T-helper 1 cell treated with Interleukin-12 subunit alpha and Interleukin-12 subunit beta and Interleukin-4 antibody, amounts not matched to agents 30 μg/mL and 1 μg/mL, for 36 hours (primary cell): Measurements from ENCODE around the gene DCTN5.
A peak's percentile ranks its signal among the peaks of the same experiment; 100 is the strongest.

ENCODE experiments used
- H3K27ac Mint-ChIP-seq: one replicate; pipeline ENCODE4 v1.8.0; 2021; ENCODE audit warnings: mild to moderate bottlenecking, mixed read lengths
- H3K27me3 Mint-ChIP-seq: one replicate; pipeline ENCODE4 v1.8.0; 2021; ENCODE audit warnings: low read depth, mixed read lengths
- H3K36me3 Mint-ChIP-seq: one replicate; pipeline ENCODE4 v1.8.0; 2021; ENCODE audit warnings: low read depth, mixed read lengths
- H3K4me1 Mint-ChIP-seq: one replicate; pipeline ENCODE4 v1.8.0; 2021; ENCODE audit warnings: low read depth, mixed read lengths
- H3K4me3 Mint-ChIP-seq: one replicate; pipeline ENCODE4 v1.8.0; 2021; ENCODE audit warnings: mild to moderate bottlenecking, moderate library complexity, mixed read lengths
- H3K9me3 Mint-ChIP-seq: one replicate; pipeline ENCODE4 v1.8.0; 2021; ENCODE audit warnings: mixed read lengths

Gene DCTN5

GRCh38 chr16:23678430-23679273 lies 37.4 kb downstream of the DCTN5 start, which contains the start of gene PLK1:
Gene PLK1, plus strand, starts transcription at chr16:23678889. Its CDS starts 44 bp downstream, at chr16:23678933.
- Mint-ChIP-seq H3K4me1 (peaks cover 38% of the 10 kb centered on the region), H3K36me3 (peaks cover 19% of the 10 kb centered on the region), H3K27ac (peak within 1 kb of the TSS; percentile 70), H3K27me3 (no peaks in the 10 kb centered on the region), H3K9me3 (no peaks in the 10 kb centered on the region), H3K4me3 (peak within 1 kb of the TSS; percentile 93)

DNA sequence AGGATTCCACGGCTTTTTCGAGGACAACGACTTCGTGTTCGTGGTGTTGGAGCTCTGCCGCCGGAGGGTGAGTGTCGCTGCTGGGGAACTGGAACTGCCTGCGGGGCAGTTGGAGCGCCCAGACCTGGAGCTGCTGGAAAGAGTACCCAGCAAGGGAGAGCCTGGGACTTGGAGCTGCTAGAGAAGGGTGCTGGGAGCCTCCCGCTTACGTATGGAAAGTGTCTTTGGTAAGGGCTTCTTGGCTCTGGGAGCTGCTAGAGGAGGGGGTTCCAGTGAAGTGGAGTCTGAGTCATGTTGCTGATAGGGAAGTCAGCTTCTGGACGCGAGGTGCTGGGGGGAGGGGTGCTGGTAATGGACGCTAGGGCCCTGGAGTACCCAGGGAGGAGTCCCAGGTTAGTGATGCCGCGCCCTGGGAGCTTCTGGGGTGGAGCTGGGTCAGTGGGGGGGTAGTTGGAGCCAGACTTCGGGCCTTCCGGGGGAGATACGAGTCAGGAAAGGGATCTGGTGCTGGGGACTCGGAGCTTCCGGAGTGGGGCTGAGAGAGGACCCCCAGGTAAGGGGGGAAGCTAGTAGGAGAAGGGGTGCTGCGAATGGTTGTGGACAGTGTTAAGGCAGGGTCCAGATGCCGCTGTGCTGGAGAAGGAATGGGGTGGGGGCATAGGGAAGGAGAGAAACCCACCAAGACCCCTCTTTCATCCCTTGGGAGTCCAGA lies 38.2 kb downstream of the DCTN5 start:
- no peaks in the 10 kb centered on the region for H3K27me3 Mint-ChIP-seq
- peak overlapping the region; percentile 70 for H3K27ac Mint-ChIP-seq
- H3K36me3 Mint-ChIP-seq: peaks cover 22% of the 10 kb centered on the region
- peak overlapping the region; percentile 93 for H3K4me3 Mint-ChIP-seq
- H3K9me3 Mint-ChIP-seq: no peaks in the 10 kb centered on the region
- peaks cover 38% of the 10 kb centered on the region for H3K4me1 Mint-ChIP-seq

- H3K9me3 Mint-ChIP-seq: no peaks in the 10 kb centered on the region
- H3K4me1 Mint-ChIP-seq: peaks cover 38% of the 10 kb centered on the region
- H3K27ac Mint-ChIP-seq: no peak overlapping the region
Observed at GRCh38 chr16:23679986-23680336, 38.7 kb downstream of the DCTN5 start.

GRCh38 chr16:23682181-23682580 lies 40.9 kb downstream of the DCTN5 start:
- peaks cover 38% of the 10 kb centered on the region for H3K4me1 Mint-ChIP-seq
- peaks cover 33% of the 10 kb centered on the region for H3K36me3 Mint-ChIP-seq
- H3K9me3 Mint-ChIP-seq: no peaks in the 10 kb centered on the region
- H3K27ac Mint-ChIP-seq: no peak overlapping the region
- no peaks in the 10 kb centered on the region for H3K27me3 Mint-ChIP-seq
- H3K4me3 Mint-ChIP-seq: no peak overlapping the region

More at GRCh38 chr16:23679986-23680336, 38.7 kb downstream of the DCTN5 start:
- peak overlapping the region; percentile 93 for H3K4me3 Mint-ChIP-seq
- peaks cover 23% of the 10 kb centered on the region for H3K36me3 Mint-ChIP-seq
- no peaks in the 10 kb centered on the region for H3K27me3 Mint-ChIP-seq

DNA sequence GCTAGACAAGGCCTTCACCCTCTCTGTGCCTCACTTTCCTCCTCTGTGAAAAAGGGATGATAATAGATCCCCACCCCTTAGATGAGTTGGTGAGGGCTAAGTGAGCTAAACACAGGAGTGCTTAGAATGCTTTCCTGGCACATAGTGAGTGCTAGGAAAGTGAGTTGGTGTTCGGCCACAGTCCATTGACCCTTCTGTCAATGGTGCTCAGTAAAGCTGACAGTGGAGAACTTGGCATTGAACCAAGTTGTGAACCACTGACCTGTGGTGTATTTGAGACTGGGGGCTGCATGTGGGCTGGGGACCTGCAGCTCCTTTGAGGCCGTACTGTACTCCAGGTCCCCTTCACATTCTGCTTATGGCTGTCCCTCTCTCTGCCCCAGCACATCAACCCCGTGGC lies 42.2 kb downstream of the DCTN5 start:
- peaks cover 44% of the 10 kb centered on the region for H3K36me3 Mint-ChIP-seq
- H3K4me1 Mint-ChIP-seq: peaks cover 31% of the 10 kb centered on the region
- H3K27ac Mint-ChIP-seq: no peak overlapping the region
- no peaks in the 10 kb centered on the region for H3K27me3 Mint-ChIP-seq
- H3K4me3 Mint-ChIP-seq: no peak overlapping the region
- H3K9me3 Mint-ChIP-seq: no peaks in the 10 kb centered on the region

GRCh38 chr16:23687034-23687808 lies 46.0 kb downstream of the DCTN5 start:
- Mint-ChIP-seq H3K4me3 (no peak overlapping the region), H3K9me3 (no peaks in the 10 kb centered on the region), H3K27ac (no peak overlapping the region), H3K36me3 (peaks cover 40% of the 10 kb centered on the region), H3K27me3 (no peaks in the 10 kb centered on the region), H3K4me1 (peaks cover under 1% of the 10 kb centered on the region)

DNA sequence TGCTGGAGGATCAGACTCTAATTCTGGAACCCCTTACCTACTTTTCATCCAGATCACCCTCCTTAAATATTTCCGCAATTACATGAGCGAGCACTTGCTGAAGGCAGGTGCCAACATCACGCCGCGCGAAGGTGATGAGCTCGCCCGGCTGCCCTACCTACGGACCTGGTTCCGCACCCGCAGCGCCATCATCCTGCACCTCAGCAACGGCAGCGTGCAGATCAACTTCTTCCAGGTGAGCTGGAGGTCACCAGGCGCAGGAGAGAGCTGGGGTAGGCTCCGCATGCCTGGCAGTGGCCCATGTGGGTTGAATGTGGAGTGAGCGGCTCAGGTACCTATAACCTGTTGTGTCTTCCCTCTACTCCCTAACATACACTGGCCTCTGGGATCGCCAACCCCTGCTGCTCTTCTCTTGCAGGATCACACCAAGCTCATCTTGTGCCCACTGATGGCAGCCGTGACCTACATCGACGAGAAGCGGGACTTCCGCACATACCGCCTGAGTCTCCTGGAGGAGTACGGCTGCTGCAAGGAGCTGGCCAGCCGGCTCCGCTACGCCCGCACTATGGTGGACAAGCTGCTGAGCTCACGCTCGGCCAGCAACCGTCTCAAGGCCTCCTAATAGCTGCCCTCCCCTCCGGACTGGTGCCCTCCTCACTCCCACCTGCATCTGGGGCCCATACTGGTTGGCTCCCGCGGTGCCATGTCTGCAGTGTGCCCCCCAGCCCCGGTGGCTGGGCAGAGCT lies 48.3 kb downstream of the DCTN5 start:
- Mint-ChIP-seq H3K4me1 (peaks cover 1% of the 10 kb centered on the region), H3K9me3 (no peaks in the 10 kb centered on the region), H3K27ac (no peak overlapping the region), H3K4me3 (no peak overlapping the region), H3K27me3 (no peaks in the 10 kb centered on the region), H3K36me3 (peaks cover 37% of the 10 kb centered on the region)

- peaks cover 1% of the 10 kb centered on the region for H3K4me1 Mint-ChIP-seq
- no peaks in the 10 kb centered on the region for H3K27me3 Mint-ChIP-seq
- H3K27ac Mint-ChIP-seq: no peak overlapping the region
- peaks cover 30% of the 10 kb centered on the region for H3K36me3 Mint-ChIP-seq
- no peak overlapping the region for H3K4me3 Mint-ChIP-seq
- no peaks in the 10 kb centered on the region for H3K9me3 Mint-ChIP-seq
Observed at GRCh38 chr16:23690771-23691482, 49.7 kb downstream of the DCTN5 start.

GRCh38 chr16:23691483-23692189 lies 50.4 kb downstream of the DCTN5 start:
- Mint-ChIP-seq H3K27ac (no peak overlapping the region), H3K4me1 (peaks cover 1% of the 10 kb centered on the region), H3K9me3 (no peaks in the 10 kb centered on the region), H3K36me3 (peaks cover 30% of the 10 kb centered on the region), H3K4me3 (no peak overlapping the region), H3K27me3 (no peaks in the 10 kb centered on the region)

DNA sequence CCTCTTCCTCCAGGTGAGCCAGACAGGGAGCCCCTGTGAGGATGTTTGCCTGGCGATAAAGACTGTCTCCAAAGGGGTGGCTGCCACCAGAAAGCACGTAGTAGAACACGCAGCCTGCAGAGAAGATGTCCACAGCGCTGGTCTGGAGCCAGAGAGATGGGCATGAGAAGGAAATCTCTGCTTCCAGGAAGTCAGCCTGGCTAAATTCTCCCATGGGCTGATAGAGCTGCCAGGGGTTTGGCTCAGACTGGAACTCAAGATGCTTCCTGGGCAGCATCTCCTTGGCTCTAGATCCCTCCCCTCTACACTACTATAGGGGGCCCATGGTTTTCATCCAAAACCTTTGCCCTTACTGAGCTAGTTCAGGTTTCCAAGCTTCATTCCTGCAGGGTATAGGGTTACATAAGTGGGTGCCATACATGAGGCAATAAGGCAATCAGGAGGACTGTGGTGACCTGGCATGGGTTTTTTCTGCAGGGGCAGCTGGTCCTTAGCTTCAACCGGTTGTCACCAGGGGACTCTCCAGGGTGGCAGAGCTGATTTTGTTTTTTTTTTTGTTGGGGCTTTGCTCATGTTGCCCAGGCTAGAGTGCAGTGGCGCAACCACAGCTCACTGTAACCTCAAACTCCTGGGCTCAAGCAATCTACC lies 51.0 kb downstream of the DCTN5 start:
- peaks cover 24% of the 10 kb centered on the region for H3K36me3 Mint-ChIP-seq
- H3K9me3 Mint-ChIP-seq: no peaks in the 10 kb centered on the region
- H3K4me3 Mint-ChIP-seq: no peak overlapping the region
- H3K27ac Mint-ChIP-seq: no peak overlapping the region
- peaks cover 1% of the 10 kb centered on the region for H3K4me1 Mint-ChIP-seq
- H3K27me3 Mint-ChIP-seq: no peaks in the 10 kb centered on the region

DNA sequence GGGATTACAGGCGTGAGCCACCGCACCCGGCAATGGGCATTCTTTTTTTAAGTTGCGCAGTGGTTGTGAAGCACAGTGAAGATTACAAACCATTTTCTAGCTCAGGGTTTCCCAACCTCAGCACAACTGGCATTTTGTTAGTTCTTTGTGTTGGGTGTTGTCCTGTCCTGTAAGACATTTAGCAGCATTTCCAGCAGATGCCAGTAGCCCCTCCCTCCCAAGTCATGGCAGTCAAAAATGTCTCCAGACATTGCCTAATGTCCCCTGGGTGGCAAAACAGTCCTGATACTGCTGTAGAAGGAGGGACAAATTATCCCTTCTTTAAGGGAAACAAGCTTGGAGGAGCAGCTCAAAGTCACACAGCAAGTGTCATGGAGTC lies 53.0 kb downstream of the DCTN5 start:
- Mint-ChIP-seq H3K4me1 (peaks cover 1% of the 10 kb centered on the region), H3K9me3 (no peaks in the 10 kb centered on the region), H3K36me3 (peaks cover 12% of the 10 kb centered on the region), H3K4me3 (no peak overlapping the region), H3K27ac (no peak overlapping the region), H3K27me3 (no peaks in the 10 kb centered on the region)

GRCh38 chr16:23694644-23695373 lies 53.5 kb downstream of the DCTN5 start:
- peaks cover 7% of the 10 kb centered on the region for H3K36me3 Mint-ChIP-seq
- peaks cover 1% of the 10 kb centered on the region for H3K4me1 Mint-ChIP-seq
- no peaks in the 10 kb centered on the region for H3K9me3 Mint-ChIP-seq
- H3K27ac Mint-ChIP-seq: no peak overlapping the region
- no peak overlapping the region for H3K4me3 Mint-ChIP-seq
- no peaks in the 10 kb centered on the region for H3K27me3 Mint-ChIP-seq
